T-helper 1 cell (primary cell): ENCODE measurements around the gene TXK.

Experiments used
- DNase-seq, 5 donors: peaks; one replicate each; pipeline ENCODE4 v3.0.0-alpha.2; 2012 to 2020

TXK gene

GRCh38 chr4:48100256-48100655 is 33.8 kb downstream of the TXK start:
- DNase-seq: no peak

GRCh38 chr4:48095441-48095840 is 38.6 kb downstream of the TXK start:
- no peak for DNase-seq

- no peak for DNase-seq
Observed at GRCh38 chr4:48093991-48094416, 40.0 kb downstream of the TXK start.

- no peak for DNase-seq
Observed at GRCh38 chr4:48090621-48091020, 43.4 kb downstream of the TXK start.

DNA sequence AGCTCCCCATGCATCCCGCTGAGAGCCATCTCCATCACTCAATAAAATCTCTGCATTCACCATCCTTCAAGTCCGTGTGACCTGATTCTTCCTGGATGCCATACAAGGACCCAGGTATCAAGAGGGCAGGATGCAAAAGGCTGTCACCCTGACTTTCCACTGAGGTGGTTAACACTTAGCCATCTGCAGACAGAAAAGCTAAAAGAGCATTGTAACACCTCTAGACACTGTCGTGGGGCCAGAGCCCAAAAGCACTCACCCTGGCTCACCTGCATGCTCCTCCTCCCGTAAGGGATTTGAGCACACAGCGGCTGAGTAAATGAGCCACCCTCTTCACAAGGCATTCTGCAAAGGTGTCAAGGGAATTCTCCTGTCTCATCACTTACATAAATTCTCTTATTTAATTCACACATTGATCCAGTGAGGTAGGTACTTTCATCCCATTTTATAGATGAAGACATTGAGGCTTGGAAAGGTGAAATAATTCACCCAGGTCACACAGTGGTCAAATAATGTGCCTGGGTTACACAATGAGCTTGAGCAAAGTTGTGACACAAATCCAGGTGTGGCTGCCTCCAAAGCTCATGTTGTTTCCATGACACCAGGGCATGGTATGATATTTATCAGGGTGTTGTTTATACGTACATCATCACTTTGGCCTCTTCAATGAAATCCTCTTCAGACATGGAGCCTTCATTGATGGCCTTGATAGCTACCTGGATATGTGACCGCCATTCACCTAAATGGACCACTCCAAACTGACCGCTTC is 48.0 kb downstream of the TXK start:
- DNase-seq: no peak

GRCh38 chr4:48082956-48083355 is 51.1 kb downstream of the TXK start:
- DNase-seq: no peak

DNA sequence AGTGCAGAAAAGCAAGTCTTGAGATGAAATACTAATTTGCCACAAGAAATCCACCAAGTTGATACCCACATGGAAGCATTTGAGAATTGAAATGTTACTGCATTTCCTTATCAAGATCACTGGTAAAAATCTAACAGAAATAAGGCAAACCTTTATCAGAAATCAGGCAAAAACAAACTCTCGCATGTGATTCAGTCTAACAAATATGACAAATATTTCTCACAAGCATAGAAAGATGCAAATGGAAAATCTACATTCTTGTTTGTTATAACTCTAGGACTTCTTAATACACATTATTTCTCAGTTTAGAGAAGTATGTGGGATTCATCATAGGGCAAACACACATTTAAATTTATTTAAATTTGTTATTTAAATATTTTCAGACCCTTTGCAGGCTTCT is 52.9 kb downstream of the TXK start:
- no peak for DNase-seq

DNA sequence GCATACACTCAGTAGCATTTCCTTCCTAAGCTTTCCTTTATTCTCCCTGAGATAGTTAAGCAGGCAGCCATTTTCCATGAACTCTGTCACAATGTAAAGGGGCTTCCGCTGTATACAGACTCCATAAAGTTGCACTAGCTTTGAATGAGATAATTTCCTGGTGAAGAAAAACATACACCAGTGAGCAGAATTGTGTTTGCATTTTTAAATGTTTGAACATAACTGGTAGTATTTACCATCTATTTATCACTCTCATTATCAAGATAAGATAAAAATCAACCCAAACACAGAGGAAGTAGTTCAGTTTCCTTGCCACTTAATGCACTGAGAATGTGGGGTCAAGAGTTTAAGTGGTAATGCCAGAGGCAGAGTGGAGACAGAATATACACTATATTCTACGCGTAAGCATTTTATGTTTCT is 54.1 kb downstream of the TXK start:
- no peak for DNase-seq

GRCh38 chr4:48078862-48079655 is 55.0 kb downstream of the TXK start:
- no peak for DNase-seq

GRCh38 chr4:48078425-48078824 is 55.6 kb downstream of the TXK start:
- DNase-seq: no peak

GRCh38 chr4:48074657-48075056 is 59.4 kb downstream of the TXK start:
- no peak for DNase-seq

DNA sequence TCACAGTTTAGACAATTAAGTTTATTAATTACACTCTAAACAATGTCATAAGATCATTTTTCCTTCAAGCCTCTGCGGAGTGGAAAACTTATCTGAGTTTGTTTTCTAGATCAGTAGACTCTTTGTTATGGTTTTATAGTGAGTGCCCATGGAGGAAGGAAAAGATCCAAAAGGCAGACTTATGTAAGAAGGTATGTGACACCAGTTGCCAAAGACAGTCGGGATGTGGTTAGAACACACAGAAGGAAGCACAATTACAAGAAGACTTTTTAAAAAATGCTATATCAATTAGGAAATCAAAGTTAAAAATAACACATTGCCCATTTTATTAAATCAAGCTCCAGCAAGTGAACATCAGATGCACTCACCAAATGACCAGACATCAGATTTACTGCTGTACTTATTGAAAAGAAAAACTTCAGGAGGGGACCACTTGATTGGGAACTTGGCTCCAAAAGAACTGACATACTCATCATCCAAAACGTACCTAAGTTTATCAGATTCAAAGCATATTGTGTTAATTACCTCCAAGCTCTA is 60.4 kb downstream of the TXK start:
- DNase-seq: no peak

- no peak for DNase-seq
Observed at GRCh38 chr4:48071191-48071590, 62.9 kb downstream of the TXK start.

DNA sequence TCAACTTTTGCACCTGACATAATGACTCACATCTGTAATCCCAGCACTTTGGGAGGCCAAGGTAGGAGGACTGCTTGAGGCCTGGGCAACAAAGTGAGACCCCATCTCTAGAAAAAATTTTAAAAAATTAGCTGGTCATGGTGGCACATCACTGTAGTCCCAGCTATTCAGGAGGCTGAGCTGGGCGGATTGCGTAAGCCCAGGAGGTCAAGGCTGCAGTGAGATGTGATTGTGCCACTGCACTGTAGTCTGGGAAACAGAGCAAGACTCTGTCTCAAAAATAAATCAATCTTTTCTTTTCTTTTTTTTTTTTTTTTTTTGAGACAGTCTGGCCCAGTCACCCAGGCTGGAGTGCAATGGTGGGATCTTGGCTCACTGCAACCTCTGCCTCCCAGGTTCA is 65.0 kb downstream of the TXK start:
- no peak for DNase-seq

DNA sequence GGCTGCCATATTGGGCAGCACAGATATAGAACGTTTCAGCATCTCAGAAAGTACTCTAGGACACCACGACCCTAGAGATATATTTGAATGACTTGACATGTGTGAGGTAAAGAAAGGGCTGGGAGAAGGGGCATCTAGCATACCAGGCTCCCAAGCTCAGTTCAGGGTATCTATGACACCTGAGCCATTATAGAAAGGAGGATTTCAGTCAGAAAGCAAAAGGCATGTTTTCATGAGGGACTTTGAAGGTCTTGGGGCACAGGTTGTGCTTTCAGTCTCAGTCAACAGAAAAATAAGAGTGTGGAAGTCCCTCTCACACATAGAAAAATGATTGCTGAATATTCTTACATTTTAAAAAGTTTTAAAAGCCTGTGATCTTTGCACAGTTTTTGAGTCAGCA is 65.9 kb downstream of the TXK start:
- no peak for DNase-seq

GRCh38 chr4:48067536-48067935 is 66.5 kb downstream of the TXK start:
- no peak for DNase-seq

DNA sequence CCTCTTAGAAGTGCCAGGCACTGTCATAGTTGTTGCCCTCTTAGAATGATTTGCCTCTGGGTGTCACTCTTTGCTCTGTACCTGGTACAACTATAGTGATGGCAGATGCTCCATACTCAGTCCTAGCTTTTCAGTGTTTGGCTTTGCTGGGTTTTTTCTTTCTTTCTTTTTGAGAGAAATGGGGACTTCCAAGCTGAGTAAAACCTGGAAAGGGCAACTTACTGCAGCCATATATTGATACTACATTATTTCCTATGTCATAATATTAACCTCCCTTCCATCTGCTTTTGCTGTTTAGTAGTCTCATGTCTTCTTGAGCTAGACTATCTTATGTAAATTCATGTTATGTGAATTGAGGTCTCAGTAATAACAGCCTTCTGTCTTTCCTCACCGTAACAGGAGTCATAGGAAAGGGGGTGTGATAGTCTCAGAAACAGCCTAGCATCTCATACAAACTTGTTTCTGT is 68.4 kb downstream of the TXK start:
- peak in 1 of 5 donors; percentile 31 for DNase-seq

GRCh38 chr4:48064349-48064748 is 69.7 kb downstream of the TXK start:
- no peak for DNase-seq

- no peak for DNase-seq
Observed at GRCh38 chr4:48058617-48059530, 75.2 kb downstream of the TXK start.

- no peak for DNase-seq
Observed at GRCh38 chr4:48051078-48051477, 83.0 kb downstream of the TXK start.

DNA sequence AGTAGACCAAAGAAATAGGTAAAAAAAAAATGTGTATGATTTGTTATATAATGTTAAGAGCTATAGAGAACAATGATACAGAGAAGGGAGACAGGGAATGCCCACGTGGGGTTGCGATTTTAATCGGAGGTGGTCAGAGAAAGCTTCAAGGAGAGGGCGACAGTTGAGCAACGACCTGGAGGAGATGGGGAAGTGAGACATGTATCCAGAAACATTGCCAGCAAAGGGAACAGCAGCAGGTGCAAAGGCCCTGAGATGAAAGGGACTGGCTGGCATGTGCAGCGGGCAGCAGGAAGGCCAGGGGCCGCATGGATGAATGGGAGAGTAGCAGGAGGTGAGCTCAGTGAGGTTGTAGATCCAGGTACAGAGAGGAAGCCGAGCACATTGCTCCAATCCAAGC is 84.6 kb downstream of the TXK start:
- no peak for DNase-seq

DNA sequence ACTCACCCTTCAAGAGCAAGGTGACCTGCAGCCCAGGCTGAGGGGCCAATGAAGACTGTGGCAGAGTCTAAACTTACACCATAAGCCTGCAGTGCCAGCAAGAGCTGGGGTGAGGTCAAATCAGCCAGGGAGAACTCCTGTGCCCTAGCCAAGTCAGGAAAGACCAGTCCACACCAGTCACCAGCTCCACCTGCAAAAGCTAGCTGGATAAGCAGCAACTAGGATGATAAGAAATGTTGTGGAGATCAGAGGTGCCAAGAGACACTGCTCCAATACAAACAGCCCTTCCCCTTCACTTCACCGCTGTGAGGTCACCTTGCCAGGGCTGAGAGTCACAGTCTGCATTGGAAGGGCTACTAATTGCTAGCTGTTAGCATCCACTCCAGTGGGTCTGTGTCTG is 86.2 kb downstream of the TXK start:
- DNase-seq: no peak

GRCh38 chr4:48047421-48047844 is 86.6 kb downstream of the TXK start:
- DNase-seq: peak in 4 of 5 donors; percentile 18 to 63 (median 22)
